ENCODE measurements around the gene KIF26B. TPM values are rescaled to one million over a fixed set of nuclear protein-coding genes. Genes with fewer than 3 reads are reported as not detected.

Gene KIF26B
- polyA plus RNA-seq, 1 donor (not counting 4 experiments of a cell fraction or from before 2014, with no cell fraction given), result 0.58 TPM

GRCh38 chr1:245217853-245218608 is 63.2 kb downstream of the KIF26B start:
- H3K4me1 ChIP-seq (ENCODE audit: control insufficient read depth, extremely low read depth, insufficient read depth, low read length), result no peaks in the 10 kb centered on the region
- H3K27me3 ChIP-seq (ENCODE audit: control insufficient read depth, extremely low read depth, insufficient read depth, low read length), result no peaks in the 10 kb centered on the region
- H3K9ac ChIP-seq (ENCODE audit: control insufficient read depth, extremely low read depth, insufficient read depth, low read length), result no peak overlapping the region
- H3K4me2 ChIP-seq (ENCODE audit: control insufficient read depth, extremely low read depth, insufficient read depth, low read depth, low read length), result no peak overlapping the region
- H3K36me3 ChIP-seq (ENCODE audit: control insufficient read depth in 2 of 2, extremely low read depth in 1 of 2, insufficient read depth in 2 of 2, low read length in 2 of 2), result no peaks in the 10 kb centered on the region
- dilution Hi-C loops (cut with MboI; ENCODE audit: extremely low pct_ligation_motif_present, low sequenced_read_pairs), result no loop called here
- H3K9me3 ChIP-seq (ENCODE audit: control insufficient read depth, low read depth, low read length), result no peaks in the 10 kb centered on the region
- H3K79me2 ChIP-seq (ENCODE audit: control insufficient read depth, insufficient read depth, low read length), result no peaks in the 10 kb centered on the region
- H3K4me3 ChIP-seq (ENCODE audit: control insufficient read depth in 2 of 3, extremely low read depth in 1 of 3, insufficient read depth in 2 of 3, low read depth in 1 of 3, low read length in 3 of 3), result no peak overlapping the region
- DNase-seq (ENCODE audit: low read depth, low spot score), result no peak
- FAIRE-seq, result no peak
- no peak overlapping the region for H3K27ac ChIP-seq (ENCODE audit: control insufficient read depth, insufficient read depth, low read length)
- H2AFZ ChIP-seq (ENCODE audit: control insufficient read depth, low read length), result no peak overlapping the region
- no peaks in the 10 kb centered on the region for H4K20me1 ChIP-seq (ENCODE audit: control insufficient read depth, extremely low read depth, insufficient read depth, low read length)
- no peaks in the 10 kb centered on the region for H3K9me1 ChIP-seq (ENCODE audit: control insufficient read depth, extremely low read depth, insufficient read depth, low read length)
- no peak for TF ChIP-seq EZH2 (IDR thresholded peaks at IDR 0.05; ENCODE audit: low read length)
- no peak for TF ChIP-seq CTCF (optimal IDR thresholded peaks at IDR 0.05 in 1 of 3, IDR thresholded peaks at IDR 0.05 in 1 of 3, conservative IDR thresholded peaks at IDR 0.05 in 1 of 3; ENCODE audit: extremely low read depth in 1 of 3, insufficient read depth in 2 of 3, low read length in 3 of 3)

- Histone ChIP-seq H4K20me1 (ENCODE audit: control insufficient read depth, extremely low read depth, insufficient read depth, low read length) (no peaks in the 10 kb centered on the region), H3K27ac (ENCODE audit: control insufficient read depth, insufficient read depth, low read length) (no peak overlapping the region), H3K4me3 (ENCODE audit: control insufficient read depth in 2 of 3, extremely low read depth in 1 of 3, insufficient read depth in 2 of 3, low read depth in 1 of 3, low read length in 3 of 3) (no peak overlapping the region), H3K9me3 (ENCODE audit: control insufficient read depth, low read depth, low read length) (no peaks in the 10 kb centered on the region), H3K36me3 (ENCODE audit: control insufficient read depth in 2 of 2, extremely low read depth in 1 of 2, insufficient read depth in 2 of 2, low read length in 2 of 2) (no peaks in the 10 kb centered on the region), H3K4me1 (ENCODE audit: control insufficient read depth, extremely low read depth, insufficient read depth, low read length) (no peaks in the 10 kb centered on the region), H3K9ac (ENCODE audit: control insufficient read depth, extremely low read depth, insufficient read depth, low read length) (no peak overlapping the region), H3K79me2 (ENCODE audit: control insufficient read depth, insufficient read depth, low read length) (no peaks in the 10 kb centered on the region), H2AFZ (ENCODE audit: control insufficient read depth, low read length) (no peak overlapping the region), H3K27me3 (ENCODE audit: control insufficient read depth, extremely low read depth, insufficient read depth, low read length) (no peaks in the 10 kb centered on the region), H3K9me1 (ENCODE audit: control insufficient read depth, extremely low read depth, insufficient read depth, low read length) (no peaks in the 10 kb centered on the region), H3K4me2 (ENCODE audit: control insufficient read depth, extremely low read depth, insufficient read depth, low read depth, low read length) (no peak overlapping the region)
- DNase-seq (ENCODE audit: low read depth, low spot score), result no peak
- FAIRE-seq, result no peak
- dilution Hi-C loops (cut with MboI; ENCODE audit: extremely low pct_ligation_motif_present, low sequenced_read_pairs), result no loop called here
- TF ChIP-seq EZH2 (IDR thresholded peaks at IDR 0.05; ENCODE audit: low read length), result no peak
Measured at GRCh38 chr1:245220381-245220985, 65.7 kb downstream of the KIF26B start.
